Ascending aorta (tissue), 2 donors: ENCODE measurements around the gene S100A14. TPM values are rescaled to one million over a fixed set of nuclear protein-coding genes. Genes with fewer than 3 reads are reported as not detected.
"Not testable (repeated sequence)": the region's sequence is repeated elsewhere in the genome, so short reads cannot be mapped to it uniquely, and the experiment has no call there.

ENCODE experiments used
- DNase-seq, 2 donors: peaks; one replicate each; pipeline ENCODE4 v3.0.0-alpha.2; 2019; ENCODE audit warnings: low spot score in 2 of 2
- H3K27ac ChIP-seq, 2 donors: fragments of 200-600 bp; sonication (generic); one replicate each; pipeline ENCODE4 v1.5.1; 2016 to 2017; ENCODE audit warnings: mild to moderate bottlenecking in 1 of 2
- H3K27me3 ChIP-seq: fragments of 200-600 bp; sonication (generic); one replicate; pipeline ENCODE4 v1.5.1; 2017
- H3K36me3 ChIP-seq, 2 donors: fragments of 200-600 bp; sonication (generic); one replicate each; pipeline ENCODE4 v1.5.1; 2016
- H3K4me1 ChIP-seq, 2 donors: fragments of 200-600 bp; sonication (generic); one replicate each; pipeline ENCODE4 v1.5.1; 2016 to 2017; ENCODE audit warnings: mild to moderate bottlenecking in 1 of 2
- H3K4me3 ChIP-seq, 2 donors: fragments of 200-600 bp; sonication (generic); one replicate each; pipeline ENCODE4 v1.5.1; 2016 to 2017; ENCODE audit warnings: mild to moderate bottlenecking in 1 of 2
- H3K9me3 ChIP-seq, 2 donors: fragments of 200-600 bp; sonication (generic); one replicate each; pipeline ENCODE4 v1.5.1; 2016
- CTCF ChIP-seq, 3 experiments: fragments of 200-600 bp in 2 of 3; fragments of 450-650 bp in 1 of 3; sonication (generic) in 2 of 3; IDR thresholded peaks; one replicate each; pipeline ENCODE4 v1.5.1; 2016 to 2019; ENCODE audit warnings: antibody characterized with exemption in 3 of 3, mild to moderate bottlenecking in 1 of 3, moderate library complexity in 1 of 3
- intact Hi-C: fragments of 100-400 bp; cut with DNase I; formaldehyde crosslinking; loops from one replicate; pipeline ENCODE4 v1.15.1; 2023
- total RNA-seq: library from RNA; depleted of rRNA; stranded (reverse); fragments of >200 nt; gene quantifications from one replicate; pipeline ENCODE4 v1.1.0, GENCODE V29; 2016

S100A14 gene
- total RNA-seq, 1 donor from 2014 or later: 1.5 TPM

- Histone ChIP-seq H3K9me3 (no peaks in the 10 kb centered on the region), H3K27ac (no peak overlapping the region), H3K4me3 (no peak overlapping the region), H3K27me3 (no peaks in the 10 kb centered on the region), H3K4me1 (no peaks in the 10 kb centered on the region), H3K36me3 (no peaks in the 10 kb centered on the region)
- intact Hi-C loops: no loop called here
- DNase-seq: no peak
- no peak for TF ChIP-seq CTCF (IDR thresholded peaks at IDR 0.05)
These were observed 17.6 kb downstream of the S100A14 start for GRCh38 chr1:153598309-153599172.

- H3K4me1 ChIP-seq: no peaks in the 10 kb centered on the region
- H3K27ac ChIP-seq: no peak overlapping the region
- H3K36me3 ChIP-seq: no peaks in the 10 kb centered on the region
- H3K4me3 ChIP-seq: no peak overlapping the region
- no peaks in the 10 kb centered on the region for H3K9me3 ChIP-seq
- TF ChIP-seq CTCF (IDR thresholded peaks at IDR 0.05): no peak
- DNase-seq: no peak
- intact Hi-C loops: no loop called here
- H3K27me3 ChIP-seq: no peaks in the 10 kb centered on the region
These were observed 18.9 kb downstream of the S100A14 start for GRCh38 chr1:153597206-153597605.

- TF ChIP-seq CTCF (IDR thresholded peaks at IDR 0.05): no peak
- no peaks in the 10 kb centered on the region for H3K9me3 ChIP-seq
- H3K27me3 ChIP-seq: no peaks in the 10 kb centered on the region
- H3K4me3 ChIP-seq: no peak overlapping the region
- DNase-seq: no peak
- H3K4me1 ChIP-seq: no peaks in the 10 kb centered on the region
- intact Hi-C loops: no loop called here
- H3K27ac ChIP-seq: no peak overlapping the region
- no peaks in the 10 kb centered on the region for H3K36me3 ChIP-seq
These were observed 23.4 kb downstream of the S100A14 start for GRCh38 chr1:153592748-153593147.

- Histone ChIP-seq H3K4me1 (no peaks in the 10 kb centered on the region), H3K9me3 (no peaks in the 10 kb centered on the region), H3K36me3 (no peaks in the 10 kb centered on the region), H3K27ac (no peak overlapping the region), H3K27me3 (no peaks in the 10 kb centered on the region), H3K4me3 (no peak overlapping the region)
- intact Hi-C loops: no loop called here
- no peak for DNase-seq
- no peak for TF ChIP-seq CTCF (IDR thresholded peaks at IDR 0.05)
These were observed 27.6 kb downstream of the S100A14 start for GRCh38 chr1:153588482-153588881.

- DNase-seq, intact Hi-C loops, H3K9me3 ChIP-seq, H3K27ac ChIP-seq, H3K36me3 ChIP-seq, H3K27me3 ChIP-seq, H3K4me1 ChIP-seq, H3K4me3 ChIP-seq: not testable (repeated sequence)
These were observed 28.1 kb downstream of the S100A14 start for GRCh38 chr1:153588033-153588432.

- no peaks in the 10 kb centered on the region for H3K4me1 ChIP-seq
- intact Hi-C loops: no loop called here
- DNase-seq: no peak
- no peaks in the 10 kb centered on the region for H3K27me3 ChIP-seq
- no peak overlapping the region for H3K4me3 ChIP-seq
- H3K27ac ChIP-seq: no peak overlapping the region
- TF ChIP-seq CTCF (IDR thresholded peaks at IDR 0.05): no peak
- no peaks in the 10 kb centered on the region for H3K36me3 ChIP-seq
- no peaks in the 10 kb centered on the region for H3K9me3 ChIP-seq
These were observed 28.8 kb downstream of the S100A14 start for GRCh38 chr1:153587314-153587713.
